OCI-LY1 (cell line): ENCODE results near the gene CMIP.

Experiments used
- EZH2 ChIP-seq: fragments of 200-600 bp; sonication (generic), shearing (Covaris generic); IDR thresholded peaks from 2 replicates; pipeline ENCODE4 v1.8.0; 2017; ENCODE audit warnings: borderline replicate concordance, mixed run types, mild to moderate bottlenecking, antibody characterized with exemption, low read length, moderate library complexity, mixed read lengths
- TF ChIP-seq, protein P1 (sequence below): fragments of 200-600 bp; sonication (generic), shearing (Covaris generic); IDR thresholded peaks from 2 replicates; pipeline ENCODE4 v1.5.1; 2017; ENCODE audit warnings: mild to moderate bottlenecking, antibody characterized with exemption, low read length, moderate library complexity, mixed read lengths

DNA sequence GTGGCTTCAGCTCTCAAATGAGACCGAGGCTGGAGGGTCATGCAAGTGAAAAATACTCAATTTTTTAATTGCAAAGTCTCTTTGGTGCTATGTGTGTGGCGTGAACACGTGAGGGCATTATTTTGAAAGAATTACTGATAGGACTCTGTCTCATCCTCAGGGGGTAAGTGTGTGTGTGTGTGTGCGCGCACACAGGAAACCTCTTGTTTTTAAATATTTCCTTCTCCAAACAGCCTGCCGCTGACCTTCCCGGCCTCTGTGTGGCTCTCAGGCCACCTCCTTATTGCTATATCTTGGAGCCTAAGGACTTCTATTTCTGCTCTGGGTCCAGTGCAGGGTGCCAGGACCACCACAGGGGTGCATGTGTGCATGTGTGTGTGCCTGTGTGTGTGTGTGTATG lies 99.7 kb downstream of the CMIP start:
- TF ChIP-seq, protein P1, sequence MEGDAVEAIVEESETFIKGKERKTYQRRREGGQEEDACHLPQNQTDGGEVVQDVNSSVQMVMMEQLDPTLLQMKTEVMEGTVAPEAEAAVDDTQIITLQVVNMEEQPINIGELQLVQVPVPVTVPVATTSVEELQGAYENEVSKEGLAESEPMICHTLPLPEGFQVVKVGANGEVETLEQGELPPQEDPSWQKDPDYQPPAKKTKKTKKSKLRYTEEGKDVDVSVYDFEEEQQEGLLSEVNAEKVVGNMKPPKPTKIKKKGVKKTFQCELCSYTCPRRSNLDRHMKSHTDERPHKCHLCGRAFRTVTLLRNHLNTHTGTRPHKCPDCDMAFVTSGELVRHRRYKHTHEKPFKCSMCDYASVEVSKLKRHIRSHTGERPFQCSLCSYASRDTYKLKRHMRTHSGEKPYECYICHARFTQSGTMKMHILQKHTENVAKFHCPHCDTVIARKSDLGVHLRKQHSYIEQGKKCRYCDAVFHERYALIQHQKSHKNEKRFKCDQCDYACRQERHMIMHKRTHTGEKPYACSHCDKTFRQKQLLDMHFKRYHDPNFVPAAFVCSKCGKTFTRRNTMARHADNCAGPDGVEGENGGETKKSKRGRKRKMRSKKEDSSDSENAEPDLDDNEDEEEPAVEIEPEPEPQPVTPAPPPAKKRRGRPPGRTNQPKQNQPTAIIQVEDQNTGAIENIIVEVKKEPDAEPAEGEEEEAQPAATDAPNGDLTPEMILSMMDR, result no peak
- no peak for TF ChIP-seq EZH2
